ENCODE data around the gene MANBA.
"Not testable (repeated sequence)": the region's sequence is repeated elsewhere in the genome, so short reads cannot be mapped to it uniquely, and the experiment has no call there.

Gene MANBA

GRCh38 chr4:102730968-102731533, 29.7 kb downstream of the MANBA start:
- TF ChIP-seq CTCF (conservative IDR thresholded peaks at IDR 0.05) (peak; percentile 24), ZFX (IDR thresholded peaks at IDR 0.05) (no peak)
- no peak overlapping the region for H3K27ac ChIP-seq

GRCh38 chr4:102729486-102729885, 31.3 kb downstream of the MANBA start:
- H3K27ac ChIP-seq = not testable (repeated sequence)

GRCh38 chr4:102726919-102727318, 33.8 kb downstream of the MANBA start:
- H3K27ac ChIP-seq = not testable (repeated sequence)

GRCh38 chr4:102726068-102726467, 34.7 kb downstream of the MANBA start:
- no peak overlapping the region for H3K27ac ChIP-seq
- no peak for TF ChIP-seq ZFX (IDR thresholded peaks at IDR 0.05)
- TF ChIP-seq CTCF (conservative IDR thresholded peaks at IDR 0.05) = no peak

- no peak for TF ChIP-seq ZFX (IDR thresholded peaks at IDR 0.05)
- TF ChIP-seq CTCF (conservative IDR thresholded peaks at IDR 0.05) = no peak
- no peak overlapping the region for H3K27ac ChIP-seq
Measured at GRCh38 chr4:102725229-102725628, 35.5 kb downstream of the MANBA start.

GRCh38 chr4:102723511-102723910, 37.3 kb downstream of the MANBA start:
- H3K27ac ChIP-seq = no peak overlapping the region
- no peak for TF ChIP-seq CTCF (conservative IDR thresholded peaks at IDR 0.05)
- no peak for TF ChIP-seq ZFX (IDR thresholded peaks at IDR 0.05)

GRCh38 chr4:102722740-102723139, 38.0 kb downstream of the MANBA start:
- TF ChIP-seq CTCF (conservative IDR thresholded peaks at IDR 0.05) = no peak
- TF ChIP-seq ZFX (IDR thresholded peaks at IDR 0.05) = no peak
- no peak overlapping the region for H3K27ac ChIP-seq

GRCh38 chr4:102718833-102719575, 41.8 kb downstream of the MANBA start:
- not testable (repeated sequence) for H3K27ac ChIP-seq

GRCh38 chr4:102717448-102718092, 43.2 kb downstream of the MANBA start:
- TF ChIP-seq ZFX (IDR thresholded peaks at IDR 0.05) = no peak
- TF ChIP-seq CTCF (conservative IDR thresholded peaks at IDR 0.05) = no peak
- no peak overlapping the region for H3K27ac ChIP-seq
